Measurements from ENCODE around the gene RSBN1. TPM values are rescaled to one million over a fixed set of nuclear protein-coding genes. Genes with fewer than 3 reads are reported as not detected.

RSBN1 gene
- total and polyA plus RNA-seq, 9 of the 15 experiments (the other 6 are each of a cell fraction or from before 2014, with no cell fraction given): 4.5 to 24.3 (median 13.0) TPM

GRCh38 chr1:113813218-113813617 is 942 bp upstream of the RSBN1 start:
- DNase-seq (ENCODE audit: extremely low read depth in 1 of 4, low spot score in 3 of 4) (peak in 1 of 4 experiments; percentile 31), ATAC-seq (no peak), FAIRE-seq (no peak)
- Histone ChIP-seq H3K9me3 (replicated peaks; ENCODE audit: control insufficient read depth, insufficient read depth, low read depth, low read length) (no peaks in the 10 kb centered on the region; the same call in 1 of the 2 replicates), H3K36me3 (ENCODE audit: control insufficient read depth, insufficient read depth, low read length) (peaks cover 6% of the 10 kb centered on the region; the same call in 2 of the 3 replicates), H3K9me1 (ENCODE audit: control insufficient read depth, insufficient read depth, low read length) (no peaks in the 10 kb centered on the region), H3K4me3 (no peak overlapping the region), H3K79me2 (ENCODE audit: control insufficient read depth, insufficient read depth, low read length) (peaks cover 39% of the 10 kb centered on the region), H3K27me3 (ENCODE audit: control insufficient read depth in 2 of 2, insufficient read depth in 2 of 2, low read length in 2 of 2) (no peaks in the 10 kb centered on the region), H3K4me1 (replicated peaks in 1 of 2; ENCODE audit: control insufficient read depth in 2 of 2, insufficient read depth in 2 of 2, low read length in 2 of 2) (peaks cover 10% of the 10 kb centered on the region in 2 experiments; a peak in 4 of 5 replicates), H3K27ac (ENCODE audit: extremely low read depth, low read depth, low read length) (peak overlapping the region; percentile 93), H3K4me2 (ENCODE audit: insufficient read depth, low read length) (peak overlapping the region; percentile 70; the same call in 1 of the 2 replicates), H2AFZ (ENCODE audit: low read depth, low read length) (peak overlapping the region; percentile 75), H3K9ac (ENCODE audit: insufficient read depth in 1 of 2, low read depth in 2 of 2, low read length in 2 of 2) (peak overlapping the region in 1 of 2 experiments; percentile 93; a peak in 2 of 4 replicates), H4K20me1 (replicated peaks; ENCODE audit: control insufficient read depth, insufficient read depth, low read length) (peaks cover 12% of the 10 kb centered on the region; the same call in 1 of the 2 replicates)
- POLR2A ChIA-PET: interaction anchor here (1.1 to 2.1 kb wide), 4 partner anchors 10 to 55 kb away, joined by 3 to 11 read pairs (median 4); no protein-coding TSS in a partner anchor
- TF ChIP-seq FOS (IDR thresholded peaks at IDR 0.05; ENCODE audit: extremely low read depth, insufficient read length) (no peak), ZBTB11 (CRISPR knock-in tag; IDR thresholded peaks at IDR 0.05) (peak in 1 of 3 experiments; percentile 48; a peak in 1 of 6 replicates), E2F6 (IDR thresholded peaks at IDR 0.05; ENCODE audit: borderline replicate concordance in 1 of 2, extremely low read depth in 1 of 2, insufficient read depth in 1 of 2, insufficient read length in 1 of 2, low read depth in 1 of 2, low read length in 1 of 2, poor library complexity in 1 of 2, severe bottlenecking in 1 of 2) (peak in 1 of 2 experiments; percentile 56)
- in situ Hi-C loops (cut with MboI) (no loop called here), intact Hi-C loops (cut with micrococcal nuclease) (loop anchor here (2.0 to 5.0 kb wide), 2 partner anchors 54 to 136 kb away; partner anchors contain the start of gene PHTF1)
- BruUV-seq (replicated peaks): no TSS peak
- CTCF ChIA-PET (ENCODE audit: low intra/inter-chr PET ratio): interaction anchor here (0.5 kb wide), 1 partner anchor 27 kb away, joined by 3 read pairs; no protein-coding TSS in a partner anchor
- WGBS (ENCODE audit: insufficient coverage, low coverage, missing lambda C conversion rate): 85% methylated on average over 13 of the region's 15 CpGs
